Smooth muscle cell of the brain vasculature (primary cell): ENCODE data around the gene WDR59.
"Not testable (repeated sequence)": the region's sequence is repeated elsewhere in the genome, so short reads cannot be mapped to it uniquely, and the experiment has no call there.

ENCODE experiments used
- DNase-seq: peaks from one replicate; pipeline ENCODE4 v3.0.0-alpha.2; 2012; ENCODE audit warnings: low read depth, low spot score

Gene WDR59

DNA sequence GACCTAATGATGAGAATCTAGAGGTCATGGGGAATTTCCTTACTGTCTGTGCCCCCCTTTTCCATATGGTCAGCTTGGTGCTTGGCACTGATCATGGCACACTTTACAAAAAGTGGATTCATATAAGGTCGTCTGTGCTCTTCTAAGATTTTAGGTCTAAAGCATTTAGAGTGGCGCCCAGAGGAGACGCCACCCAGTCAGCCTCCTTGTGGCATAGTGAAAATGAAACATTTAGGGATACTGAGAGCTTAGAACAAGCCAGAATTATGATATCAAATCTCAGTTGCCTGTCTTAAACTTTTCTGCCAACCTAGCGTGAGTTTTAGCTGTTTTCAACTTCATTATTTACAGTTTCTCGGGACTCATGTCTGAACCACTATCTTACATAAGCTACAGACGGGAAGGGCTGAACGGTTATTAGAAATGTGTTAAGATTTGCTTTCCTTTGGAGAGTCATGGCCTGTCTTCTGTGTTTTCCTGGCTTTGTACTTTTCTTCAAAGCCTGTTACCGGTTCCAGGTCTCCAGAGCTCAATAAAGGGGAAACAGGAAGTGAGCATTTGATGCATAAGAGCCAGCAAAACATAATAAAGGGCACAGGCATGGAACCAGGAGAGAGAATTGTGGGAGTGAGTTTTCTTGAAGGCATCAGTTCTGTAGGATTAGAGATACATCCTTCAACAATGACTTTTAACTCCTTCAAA is 27.6 kb upstream of the WDR59 start:
- no peak for DNase-seq

DNA sequence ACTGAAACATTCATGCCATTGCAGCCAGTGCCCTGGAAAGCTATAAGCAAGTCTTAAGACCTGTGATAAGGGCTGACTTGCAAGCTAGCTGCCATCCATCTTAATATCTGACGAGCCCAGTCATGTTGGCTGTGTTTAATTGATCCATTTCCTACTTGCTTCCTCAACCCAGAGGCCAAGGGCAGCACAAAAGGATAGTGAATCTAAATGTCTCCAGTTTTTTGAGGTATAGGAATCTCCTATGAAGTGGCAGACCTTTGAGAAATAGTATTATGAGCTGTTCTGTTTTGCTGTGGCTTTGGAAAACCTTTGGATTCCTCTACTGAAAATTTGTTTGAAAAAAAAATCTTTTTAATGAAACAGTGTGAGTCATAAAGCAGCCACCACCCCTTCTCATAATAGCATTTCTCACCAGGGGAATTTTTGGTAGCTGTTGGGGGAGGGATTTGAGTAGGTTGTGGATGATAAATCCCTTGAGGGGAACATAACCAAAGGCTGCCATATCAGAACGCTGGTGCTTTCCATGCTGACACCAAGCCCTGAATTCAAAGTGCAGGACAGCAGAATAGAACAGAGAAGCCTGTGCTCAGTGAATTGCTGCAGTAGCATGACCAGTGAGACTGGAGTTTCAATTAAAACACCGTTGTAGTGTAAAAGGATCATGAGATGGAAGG is 26.8 kb upstream of the WDR59 start:
- DNase-seq: peak; percentile 52

DNA sequence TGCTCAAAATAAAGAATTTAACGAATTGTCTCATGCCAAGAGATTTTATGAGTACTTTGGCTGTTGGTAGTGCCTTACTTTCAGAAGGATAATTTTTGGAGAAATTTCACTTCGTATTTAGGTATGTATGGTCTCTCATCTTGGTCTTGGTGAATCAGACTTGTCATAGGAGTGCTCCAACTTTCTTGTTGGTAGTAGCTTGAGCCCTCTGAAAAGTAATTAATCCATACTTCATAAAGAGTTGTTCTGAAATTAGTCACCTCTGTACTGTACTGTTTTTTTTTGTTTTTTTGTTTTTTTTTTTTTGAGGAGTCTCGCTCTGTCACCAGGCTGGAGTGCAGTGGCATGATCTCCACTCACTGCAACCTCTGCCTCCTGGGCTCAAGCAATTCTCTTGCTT is 25.5 kb upstream of the WDR59 start:
- no peak for DNase-seq

DNA sequence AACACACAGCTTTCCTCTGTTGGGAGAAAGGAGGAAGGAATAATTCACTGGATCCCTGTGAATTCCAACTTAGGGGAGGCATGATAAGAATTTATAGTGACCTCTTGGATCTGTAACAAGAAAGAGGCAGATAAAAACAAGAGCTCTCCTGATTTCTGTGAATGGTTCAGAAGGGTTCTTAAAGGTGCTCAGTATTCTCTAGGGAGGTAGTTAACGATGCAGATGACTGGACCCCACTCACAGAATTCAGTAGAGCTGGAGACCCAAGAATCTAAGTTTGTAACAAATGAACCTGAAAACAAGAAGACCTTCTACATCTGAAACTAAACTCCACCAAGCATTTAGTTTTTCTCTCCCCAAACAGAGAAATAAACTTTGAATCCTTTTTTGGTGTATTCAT is 22.5 kb upstream of the WDR59 start:
- DNase-seq: no peak

DNA sequence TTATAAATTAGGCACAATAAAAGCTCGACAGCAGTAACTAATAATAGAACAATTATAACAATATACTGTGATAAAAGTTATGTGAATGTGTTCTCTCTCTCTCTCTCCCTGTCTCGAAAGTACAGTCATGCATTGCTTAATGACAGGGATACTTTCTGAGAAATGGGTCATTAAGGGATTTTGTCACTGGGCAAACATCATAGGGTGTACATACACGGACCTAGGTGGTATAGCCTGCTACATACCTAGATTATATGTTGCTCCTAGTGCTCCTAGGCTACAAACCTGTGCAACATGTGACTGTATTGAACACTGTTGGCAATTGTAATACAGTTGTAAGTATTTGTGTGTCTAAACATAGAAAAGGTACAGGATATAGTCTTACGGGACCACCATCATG is 20.8 kb upstream of the WDR59 start:
- no peak for DNase-seq

DNA sequence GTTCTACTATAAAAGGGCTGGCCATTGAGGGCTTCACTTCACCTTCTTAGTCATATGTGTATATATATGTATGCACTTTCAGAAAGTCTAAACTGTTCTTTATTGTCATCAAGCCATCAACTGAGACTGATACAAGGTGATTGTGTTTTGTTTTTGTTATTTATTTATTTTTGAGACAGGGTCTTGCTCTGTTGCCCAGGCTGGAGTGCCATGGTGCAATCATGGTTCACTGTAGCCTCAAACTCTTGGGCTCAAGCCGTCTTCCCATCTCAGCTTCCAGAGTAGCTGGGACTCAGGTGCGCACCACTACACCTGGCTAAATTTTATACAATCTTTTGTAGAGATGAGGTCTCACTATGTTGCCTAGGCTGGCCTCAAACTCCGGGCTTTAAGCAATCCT is 19.5 kb upstream of the WDR59 start:
- no peak for DNase-seq

DNA sequence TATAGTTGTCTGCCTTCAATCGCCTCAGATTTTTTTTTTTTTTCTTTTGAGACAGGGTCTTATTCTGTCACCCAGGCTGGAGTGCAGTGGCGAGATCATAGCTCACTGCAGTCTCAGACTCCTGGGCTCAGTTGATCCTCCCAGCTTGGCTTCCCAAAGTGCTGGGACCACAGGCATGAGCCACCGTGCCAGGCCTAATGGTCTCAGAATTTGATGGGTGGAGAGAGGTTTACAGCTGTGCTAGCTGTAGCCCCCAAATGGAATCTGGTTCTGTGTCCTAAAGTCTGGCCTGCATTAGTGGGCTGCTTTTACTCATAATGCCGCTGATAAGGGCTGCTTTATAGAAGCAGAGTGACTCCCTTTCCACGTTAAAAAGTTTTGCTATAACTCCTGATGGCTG is 19.0 kb upstream of the WDR59 start:
- no peak for DNase-seq

DNA sequence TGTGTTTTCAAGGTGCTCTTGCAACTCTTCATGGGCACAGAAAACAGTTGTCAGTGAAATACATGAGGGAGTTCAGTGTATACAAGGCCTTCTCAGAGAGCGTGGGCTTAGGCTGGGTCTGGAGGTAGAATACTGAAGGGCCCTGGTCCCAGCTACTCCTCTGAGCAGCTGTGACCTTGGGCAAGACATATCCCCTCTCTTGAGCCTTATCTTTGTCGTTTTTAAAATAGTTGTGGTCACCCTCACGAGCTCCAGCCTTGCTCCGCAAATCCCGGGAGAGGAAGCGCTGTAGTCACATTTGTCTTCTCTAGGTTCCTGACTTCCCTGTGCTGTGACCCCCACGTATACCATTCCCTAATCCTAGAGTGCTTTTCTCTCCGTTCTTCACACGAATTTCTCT is 17.6 kb upstream of the WDR59 start:
- no peak for DNase-seq

DNA sequence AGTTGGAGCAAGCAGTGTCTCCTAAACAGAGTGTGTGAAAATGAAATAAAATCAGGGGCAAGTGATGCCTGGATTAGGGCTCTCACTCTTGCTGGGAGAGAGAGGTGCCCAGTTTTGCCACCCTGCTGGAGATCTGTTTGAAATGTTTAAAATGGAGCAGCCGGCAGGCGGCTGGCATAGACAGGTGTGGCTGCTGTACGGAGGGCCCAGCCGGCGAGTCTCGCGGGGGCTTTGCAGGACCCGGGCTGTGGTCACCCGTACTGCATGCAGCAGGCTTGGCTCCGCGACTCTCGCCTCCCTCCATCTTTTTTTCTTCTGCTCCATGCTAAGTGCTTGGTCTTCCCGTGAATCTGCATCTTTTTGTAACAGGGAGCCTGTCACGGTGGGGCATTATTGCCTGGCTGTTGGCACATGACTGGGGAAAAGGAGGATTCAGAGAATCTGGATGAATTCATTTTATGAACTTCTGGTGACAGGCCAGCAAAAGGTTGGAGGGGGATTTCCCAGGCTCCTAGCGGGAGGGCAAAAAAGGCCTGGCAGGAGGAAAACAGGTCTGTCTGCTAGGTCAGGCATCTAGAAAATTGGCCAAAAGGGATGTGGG is 15.7 kb upstream of the WDR59 start:
- DNase-seq: no peak

DNA sequence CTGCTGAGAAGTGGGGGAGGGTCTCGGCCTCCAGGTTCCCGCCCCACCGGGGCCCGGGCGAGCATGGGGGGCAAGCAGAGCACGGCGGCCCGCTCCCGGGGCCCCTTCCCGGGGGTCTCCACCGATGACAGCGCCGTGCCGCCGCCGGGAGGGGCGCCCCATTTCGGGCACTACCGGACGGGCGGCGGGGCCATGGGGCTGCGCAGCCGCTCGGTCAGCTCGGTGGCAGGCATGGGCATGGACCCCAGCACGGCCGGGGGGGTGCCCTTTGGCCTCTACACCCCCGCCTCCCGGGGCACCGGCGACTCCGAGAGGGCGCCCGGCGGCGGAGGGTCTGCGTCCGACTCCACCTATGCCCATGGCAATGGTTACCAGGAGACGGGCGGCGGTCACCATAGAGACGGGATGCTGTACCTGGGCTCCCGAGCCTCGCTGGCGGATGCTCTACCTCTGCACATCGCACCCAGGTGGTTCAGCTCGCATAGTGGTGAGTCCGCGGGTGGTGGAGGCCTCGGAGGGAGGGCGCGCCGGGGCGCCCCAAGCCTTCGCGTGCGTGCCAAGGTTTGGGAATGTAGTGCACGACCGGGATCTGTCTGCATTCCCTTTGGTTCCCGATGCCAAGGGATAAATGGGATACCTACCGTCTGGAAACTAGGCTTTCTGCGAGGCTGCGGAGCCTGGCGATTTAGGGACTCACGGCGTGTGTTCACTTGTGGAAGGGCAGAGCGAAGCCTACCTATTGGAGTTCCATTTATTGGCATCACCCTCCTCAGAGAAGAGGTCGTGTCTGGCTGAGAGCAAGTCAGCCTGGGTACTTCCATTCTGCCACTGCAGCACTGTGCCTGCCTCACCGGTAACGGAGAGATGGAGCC is 14.9 kb upstream of the WDR59 start:
- no peak for DNase-seq

DNA sequence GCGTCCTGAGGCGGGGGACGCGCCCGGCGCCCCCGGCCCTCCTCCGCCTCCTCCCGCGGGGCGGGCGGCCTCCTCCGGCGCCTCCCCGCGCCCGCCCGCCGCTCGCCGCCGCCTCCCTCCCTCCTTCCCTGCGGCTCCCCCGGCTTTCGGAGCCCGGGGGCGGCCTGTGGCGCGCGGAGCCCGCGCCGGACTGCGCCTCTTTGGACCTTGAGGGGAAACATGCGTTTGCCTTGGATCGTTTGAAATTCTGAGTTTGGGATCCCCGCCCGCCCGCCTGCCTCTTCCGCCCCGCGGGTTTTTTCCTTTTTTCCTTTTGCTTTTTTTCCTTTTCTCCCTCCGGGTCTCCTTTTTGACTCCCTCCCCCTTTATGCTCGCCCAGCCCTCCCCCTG is 14.3 kb upstream of the WDR59 start:
- no peak for DNase-seq

DNA sequence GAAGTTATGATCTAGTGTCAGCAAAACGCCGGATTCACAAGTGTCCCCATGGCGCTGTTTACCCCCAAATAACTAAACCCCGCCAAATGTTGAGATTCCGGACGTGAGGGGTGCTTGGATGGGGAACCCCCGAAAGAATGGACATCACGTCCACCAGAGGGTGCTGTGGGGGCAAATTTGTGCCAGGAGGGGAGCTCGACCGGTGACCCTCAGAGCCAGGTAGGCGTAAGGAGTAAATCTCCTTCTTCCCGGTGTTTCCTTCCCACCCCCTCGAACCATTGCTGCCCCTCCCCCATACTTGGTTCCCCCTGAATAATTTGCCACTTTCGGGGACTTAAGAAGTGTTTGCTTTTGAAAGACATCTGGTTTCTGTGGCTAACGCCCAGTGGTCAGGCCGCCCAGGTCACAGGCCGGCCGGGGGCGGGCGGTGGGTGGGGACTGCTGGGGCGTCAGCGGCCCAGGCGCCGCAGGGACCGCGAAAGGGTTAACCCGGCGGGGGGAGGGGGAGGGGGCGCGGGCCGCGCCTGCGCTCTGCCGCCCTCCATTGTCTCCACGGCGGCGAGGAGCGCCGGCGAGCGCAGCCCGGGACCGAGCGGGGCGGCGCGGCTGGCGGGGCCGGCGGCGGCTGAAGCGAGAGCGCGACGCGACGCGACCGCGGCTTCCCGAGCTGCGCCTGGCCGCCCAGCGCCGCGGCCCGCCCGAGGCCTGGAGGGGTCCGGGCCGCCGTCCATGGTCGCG is 13.7 kb upstream of the WDR59 start, which contains the start of gene ZNRF1:
Gene ZNRF1 (plus strand): TSS at position 544 of the 738 bp plus-strand sequence. CDS start 648 bp downstream, outside the sequence.
- peak; percentile 41 for DNase-seq

DNA sequence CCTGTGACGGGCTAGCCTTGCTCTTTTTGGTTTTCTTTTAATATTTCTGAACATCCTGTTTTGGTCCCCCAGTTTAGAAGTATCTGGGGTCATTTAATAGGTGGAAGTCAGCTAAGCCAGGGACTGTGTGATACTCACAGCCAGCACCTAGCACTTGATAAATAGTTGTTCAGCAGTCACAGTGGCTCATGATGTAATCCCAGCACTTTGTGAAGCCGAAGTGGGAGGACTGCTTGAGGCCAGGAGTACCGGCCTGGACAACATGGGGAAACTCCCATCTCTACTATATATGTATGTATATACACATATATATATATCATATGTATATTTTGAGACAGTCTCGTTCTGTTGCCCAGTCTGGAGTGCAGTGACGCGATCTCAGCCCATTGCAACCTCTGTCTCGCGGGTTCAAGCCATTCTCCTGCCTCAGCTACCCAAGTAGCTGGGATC is 12.1 kb upstream of the WDR59 start:
- no peak for DNase-seq

DNA sequence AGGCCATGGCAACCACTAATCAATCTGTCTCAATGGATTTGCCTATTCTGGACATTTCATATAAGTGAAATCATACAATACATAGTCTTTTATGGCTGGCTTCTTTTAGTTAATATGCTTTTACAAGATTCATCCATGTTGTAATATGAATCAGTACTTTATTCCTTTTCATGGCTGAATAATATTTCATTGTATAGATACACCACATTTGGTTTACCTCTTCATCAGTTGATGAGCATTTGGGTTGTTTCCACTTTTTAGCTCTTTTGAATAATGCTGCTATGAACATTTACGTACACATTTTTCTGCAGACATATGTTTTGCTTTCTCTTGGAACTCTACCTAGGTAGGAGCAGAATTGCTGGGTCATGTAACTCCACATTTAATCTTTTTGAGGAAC is 11.1 kb upstream of the WDR59 start:
- no peak for DNase-seq

DNA sequence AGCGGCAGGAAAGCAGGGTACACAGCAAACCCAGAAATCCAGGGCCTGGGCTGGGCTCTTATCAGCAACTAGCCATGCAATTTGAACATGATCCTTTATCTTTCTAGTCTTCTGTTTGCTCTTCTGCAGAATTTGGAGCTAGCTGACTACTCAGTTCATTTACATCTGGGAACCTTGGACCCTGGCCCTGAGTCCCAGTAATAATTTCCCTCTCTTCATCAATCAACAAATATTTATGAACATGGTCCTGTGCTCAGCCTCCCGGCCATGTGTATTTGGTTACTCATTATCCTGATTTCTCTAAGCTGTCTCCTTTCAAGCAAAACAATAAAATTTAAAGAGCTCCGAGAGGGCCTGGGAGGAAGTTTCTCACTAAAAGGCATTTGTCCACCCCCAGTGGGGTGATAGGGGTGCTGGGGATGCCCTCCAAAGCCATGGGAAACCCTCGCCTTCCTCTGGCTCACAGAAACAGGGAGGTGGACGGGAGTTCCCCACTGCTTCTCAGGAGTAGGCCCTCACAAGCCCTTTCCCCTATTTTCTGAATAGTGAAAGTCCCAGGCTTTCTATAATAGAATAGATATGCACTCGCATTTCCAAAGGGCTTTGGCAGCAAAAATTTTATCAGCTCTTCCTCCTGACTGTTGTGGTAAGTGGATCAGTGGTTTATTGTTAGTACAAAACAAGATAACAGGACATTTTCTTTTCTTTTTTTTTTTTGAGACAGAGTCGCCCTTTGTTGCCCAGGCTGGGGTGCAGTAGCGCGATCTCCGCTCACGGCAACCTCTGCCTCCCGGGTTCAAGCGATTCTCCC is 6.9 kb upstream of the WDR59 start:
- DNase-seq: no peak

DNA sequence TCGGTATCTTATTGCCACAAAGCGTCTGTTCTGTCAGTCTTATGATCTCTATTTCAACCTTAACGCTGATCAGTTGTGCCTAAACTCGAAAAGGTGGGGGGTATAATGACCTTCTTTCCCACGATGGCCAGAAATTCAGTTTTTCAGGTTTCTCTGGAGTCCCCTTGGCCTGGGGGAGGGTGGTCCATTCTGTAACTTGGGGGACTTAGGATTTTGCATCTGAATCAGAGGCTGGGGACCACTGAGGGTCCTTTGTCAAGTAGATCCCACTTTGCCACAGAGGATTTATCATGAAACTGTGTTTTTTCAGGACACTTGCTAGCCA is 6.3 kb upstream of the WDR59 start:
- no peak for DNase-seq

DNA sequence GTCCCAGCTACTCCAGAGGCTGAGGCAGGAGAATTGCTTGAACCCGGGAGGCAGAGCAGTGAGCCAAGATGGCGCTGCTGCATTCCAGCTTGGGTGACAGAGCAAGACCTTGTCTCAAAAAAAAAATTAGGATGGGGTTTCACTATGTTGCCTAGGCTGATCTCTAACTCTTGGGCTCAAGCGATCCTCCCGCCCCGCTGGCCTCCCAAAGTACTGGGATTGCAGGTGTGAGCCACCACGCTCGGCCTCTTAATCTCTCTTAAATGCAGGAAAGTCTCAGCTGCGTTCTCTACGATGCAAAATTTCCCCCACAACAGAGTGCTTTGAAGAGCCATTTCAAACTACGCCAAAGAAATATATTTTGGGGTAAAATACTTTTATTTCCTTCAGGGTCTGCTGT is 5.9 kb upstream of the WDR59 start:
- DNase-seq: no peak

DNA sequence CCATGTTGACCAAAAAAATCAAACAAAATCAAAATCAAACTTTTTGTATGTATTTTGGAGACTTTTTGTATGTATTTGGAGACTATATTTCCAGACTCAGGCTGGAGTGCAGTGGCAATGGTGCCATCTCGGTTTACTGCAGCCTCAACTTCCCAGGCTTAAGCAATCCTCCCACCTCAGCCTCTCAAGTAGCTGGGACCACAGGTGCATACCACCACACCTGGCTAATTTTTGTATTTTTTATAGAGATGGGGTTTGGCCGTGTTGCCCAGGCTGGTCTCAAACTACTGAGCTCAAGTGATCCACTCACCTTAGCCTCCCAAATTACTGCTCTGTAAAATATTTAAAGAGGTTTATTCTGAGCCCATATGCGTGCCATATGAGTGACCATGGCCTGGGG is 4.9 kb upstream of the WDR59 start:
- not testable (repeated sequence) for DNase-seq

DNA sequence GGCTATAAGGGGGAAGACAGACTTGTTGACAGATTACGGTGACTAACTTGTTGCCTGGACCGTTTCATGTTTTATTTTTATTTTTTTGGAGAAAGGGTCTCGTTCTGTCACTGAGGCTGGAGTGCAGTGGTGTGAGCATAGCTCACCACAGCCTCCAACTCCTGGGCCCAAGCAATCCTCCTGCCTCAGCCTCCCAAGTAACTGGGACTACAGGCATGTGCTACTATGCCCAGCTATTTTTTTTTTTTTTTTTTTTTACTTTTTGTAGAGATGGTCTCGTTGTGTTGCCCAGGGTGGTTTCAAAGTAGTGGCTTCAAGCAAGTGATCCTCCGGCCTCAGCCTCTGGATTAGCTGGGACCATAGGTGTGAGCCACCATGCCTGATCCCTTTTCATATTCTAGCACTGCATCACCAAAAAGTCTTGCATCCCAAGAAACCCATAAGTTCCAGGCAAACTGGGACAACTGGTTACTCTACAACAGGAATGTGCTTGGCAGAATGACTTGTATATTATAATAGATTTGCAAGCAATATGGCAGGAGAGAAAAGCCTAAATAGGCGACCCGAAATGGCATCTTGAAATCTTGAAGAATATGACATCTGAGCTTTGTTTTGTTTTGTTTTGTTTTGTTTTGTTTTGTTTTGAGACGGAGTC is 2.2 kb upstream of the WDR59 start:
- no peak for DNase-seq

DNA sequence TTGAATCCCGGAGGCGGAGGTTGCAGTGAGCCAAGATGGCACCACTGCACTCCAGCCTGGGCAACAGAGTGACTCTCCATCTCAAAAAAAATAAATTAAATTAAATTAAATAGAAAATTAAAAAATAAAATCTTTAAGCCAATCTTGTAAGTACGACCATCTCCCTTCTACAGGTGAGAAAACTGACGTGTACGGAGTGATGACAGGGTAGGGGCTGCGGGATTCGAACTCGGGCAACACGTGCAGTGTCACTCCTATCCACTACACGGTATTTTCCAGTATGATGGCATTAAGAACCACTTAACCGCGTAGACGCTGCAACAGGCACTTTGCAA is 762 bp downstream of the WDR59 start:
- no peak for DNase-seq
